HG02678 (cell line): Measurements from ENCODE around the gene LMOD1.
"Not testable (repeated sequence)": the region's sequence is repeated elsewhere in the genome, so short reads cannot be mapped to it uniquely, and the experiment has no call there.

ENCODE experiments used
- ATAC-seq: cut with Tn5 transposase; IDR thresholded peaks from one replicate; pipeline ENCODE4 v1.9.1; 2021; ENCODE audit warnings: mild to moderate bottlenecking, moderate library complexity; ENCODE audit not compliant: unreplicated experiment

Gene LMOD1

GRCh38 chr1:201880928-201881571 is 65.3 kb downstream of the LMOD1 start:
- ATAC-seq, result no peak

- ATAC-seq, result no peak
Measured at GRCh38 chr1:201877877-201878401, 68.4 kb downstream of the LMOD1 start.

GRCh38 chr1:201876148-201876818 is 70.1 kb downstream of the LMOD1 start:
- no peak for ATAC-seq

GRCh38 chr1:201874672-201875071 is 71.7 kb downstream of the LMOD1 start:
- no peak for ATAC-seq

- ATAC-seq, result no peak
Measured at GRCh38 chr1:201870397-201870796, 76.0 kb downstream of the LMOD1 start.

GRCh38 chr1:201861448-201861847 is 84.9 kb downstream of the LMOD1 start:
- no peak for ATAC-seq

GRCh38 chr1:201859424-201859823 is 86.9 kb downstream of the LMOD1 start:
- no peak for ATAC-seq

GRCh38 chr1:201856722-201857121 is 89.6 kb downstream of the LMOD1 start:
- not testable (repeated sequence) for ATAC-seq

- ATAC-seq, result no peak
Measured at GRCh38 chr1:201851949-201852348, 94.4 kb downstream of the LMOD1 start.

GRCh38 chr1:201850053-201850397 is 96.3 kb downstream of the LMOD1 start:
- ATAC-seq, result no peak

GRCh38 chr1:201849372-201850052 is 96.8 kb downstream of the LMOD1 start:
- ATAC-seq, result no peak

GRCh38 chr1:201848230-201848629 is 98.1 kb downstream of the LMOD1 start:
- no peak for ATAC-seq

- ATAC-seq, result no peak
Measured at GRCh38 chr1:201847150-201847549, 99.2 kb downstream of the LMOD1 start.
